PC-9 (cell line): ENCODE measurements around the gene GAS1. TPM values are rescaled to one million over a fixed set of nuclear protein-coding genes. Genes with fewer than 3 reads are reported as not detected.

Source experiments
- BruUV-seq: library from RNA; stranded (reverse); fragments of 400-500 nt; replicated peaks from 2 replicates; lab custom pipeline; 2021; lab: Mats Ljungman, UMichigan
- CTCF ChIA-PET: fragments of 300-600 bp; sonication (Branson Sonifier 250); formaldehyde crosslinking; loops from one replicate; lab custom pipeline; 2022; ENCODE audit warnings: antibody characterized with exemption; lab: Charles Lee
- POLR2A ChIA-PET: fragments of 300-600 bp; sonication (Branson Sonifier 250); formaldehyde crosslinking; loops from one replicate; lab custom pipeline; 2022; ENCODE audit warnings: antibody characterized with exemption; ENCODE audit not compliant: unreplicated experiment; lab: Charles Lee
- DNase-seq, 2 experiments: peaks; one replicate each; pipeline versions ENCODE4 v3.0.0 to v3.0.0-alpha.2; 2015 to 2022; ENCODE audit warnings: mixed read lengths in 1 of 2
- H2AFZ ChIP-seq: fragments of 200-600 bp; sonication (generic); 2 replicates; pipeline ENCODE4 v1.8.1; 2017; ENCODE audit warnings: antibody characterized with exemption
- H3F3A ChIP-seq: fragments of 200-600 bp; sonication (generic); 2 replicates; pipeline ENCODE4 v1.8.1; 2017; ENCODE audit warnings: antibody characterized with exemption, mild to moderate bottlenecking, low read depth; ENCODE audit not compliant: insufficient read depth
- H3K27ac ChIP-seq: fragments of 200-600 bp; sonication (generic); 2 replicates; pipeline ENCODE4 v1.6.1; 2016; ENCODE audit warnings: mixed run types
- H3K27me3 ChIP-seq: fragments of 200-600 bp; sonication (generic); 2 replicates; pipeline ENCODE4 v1.6.1; 2016; ENCODE audit warnings: low read depth, mixed run types; ENCODE audit not compliant: insufficient read depth
- H3K36me3 ChIP-seq: fragments of 200-600 bp; sonication (generic); 2 replicates; pipeline ENCODE4 v1.6.1; 2016; ENCODE audit warnings: low read depth, mixed run types
- H3K4me1 ChIP-seq: fragments of 200-600 bp; sonication (generic); replicated peaks from 2 replicates; pipeline ENCODE4 v1.6.1; 2016; ENCODE audit warnings: mixed run types; ENCODE audit not compliant: insufficient read depth
- H3K4me2 ChIP-seq: fragments of 200-600 bp; sonication (generic); 2 replicates; pipeline ENCODE4 v1.6.1; 2017; ENCODE audit warnings: mixed run types
- H3K4me3 ChIP-seq: fragments of 200-600 bp; sonication (generic); 2 replicates; pipeline ENCODE4 v1.6.1; 2016; ENCODE audit warnings: mixed run types
- H3K79me2 ChIP-seq: fragments of 200-600 bp; sonication (generic); 2 replicates; pipeline ENCODE4 v1.6.1; 2017; ENCODE audit warnings: low read depth, mixed run types
- H3K9me2 ChIP-seq: fragments of 200-600 bp; sonication (generic); 2 replicates; pipeline ENCODE4 v1.8.1; 2017; ENCODE audit warnings: mild to moderate bottlenecking; ENCODE audit not compliant: insufficient read depth
- H3K9me3 ChIP-seq: fragments of 200-600 bp; sonication (generic); 2 replicates; pipeline ENCODE4 v1.8.1; 2016; ENCODE audit warnings: low read depth; ENCODE audit not compliant: insufficient read depth
- H4K20me1 ChIP-seq: fragments of 200-600 bp; sonication (generic); 2 replicates; pipeline ENCODE4 v1.8.1; 2017; ENCODE audit not compliant: insufficient read depth
- CTCF ChIP-seq: fragments of 200-600 bp; sonication (generic); conservative IDR thresholded peaks from 2 replicates; pipeline ENCODE4 v1.6.1; 2017; ENCODE audit warnings: mixed run types, antibody characterized with exemption, mild to moderate bottlenecking, moderate library complexity
- EZH2 ChIP-seq: fragments of 200-600 bp; sonication (generic); IDR thresholded peaks from 2 replicates; pipeline ENCODE4 v1.8.0; 2017; ENCODE audit warnings: antibody characterized with exemption, low read depth
- intact Hi-C: fragments of 100-400 bp; cut with micrococcal nuclease; formaldehyde crosslinking; loops from one replicate; pipeline ENCODE4 v1.10.0; 2022; ENCODE audit not compliant: unreplicated experiment
- total RNA-seq: library from RNA; stranded (reverse); gene quantifications from 2 replicates; pipeline ENCODE4 v1.2.3, GENCODE V29; 2021

GAS1 gene
- total RNA-seq, 1 experiment from 2014 or later, result not detected

GRCh38 chr9:86985132-86985647 lies 37.9 kb upstream of the GAS1 start:
- Histone ChIP-seq H4K20me1 (no peaks in the 10 kb centered on the region), H3K36me3 (no peaks in the 10 kb centered on the region), H3F3A (no peaks in the 10 kb centered on the region), H3K9me2 (no peaks in the 10 kb centered on the region), H3K79me2 (no peaks in the 10 kb centered on the region), H2AFZ (no peak overlapping the region), H3K4me2 (no peak overlapping the region), H3K4me1 (peaks cover 14% of the 10 kb centered on the region), H3K9me3 (no peaks in the 10 kb centered on the region), H3K27me3 (no peaks in the 10 kb centered on the region), H3K4me3 (no peak overlapping the region), H3K27ac (no peak overlapping the region)
- ChIA-PET POLR2A (no interaction called here), CTCF (no interaction called here)
- TF ChIP-seq EZH2 (no peak), CTCF (no peak)
- no TSS peak for BruUV-seq
- DNase-seq, result no peak
- intact Hi-C loops, result no loop called here

- CTCF ChIA-PET, result no interaction called here
These were observed 36.4 kb upstream of the GAS1 start for GRCh38 chr9:86983620-86984259.

GRCh38 chr9:86983249-86983619 lies 35.9 kb upstream of the GAS1 start:
- H2AFZ ChIP-seq, result peak overlapping the region; percentile 68
- DNase-seq, result no peak
- H3K79me2 ChIP-seq, result no peaks in the 10 kb centered on the region
- no TSS peak for BruUV-seq
- H3K9me3 ChIP-seq, result no peaks in the 10 kb centered on the region
- no peaks in the 10 kb centered on the region for H4K20me1 ChIP-seq
- no peaks in the 10 kb centered on the region for H3K9me2 ChIP-seq
- no peaks in the 10 kb centered on the region for H3K27me3 ChIP-seq
- ChIA-PET CTCF (no interaction called here), POLR2A (no interaction called here)
- H3K36me3 ChIP-seq, result no peaks in the 10 kb centered on the region
- H3K4me3 ChIP-seq, result peak overlapping the region; percentile 29; the same call in 1 of the 2 replicates
- H3K4me1 ChIP-seq, result peaks cover 14% of the 10 kb centered on the region
- intact Hi-C loops, result no loop called here
- H3F3A ChIP-seq, result no peaks in the 10 kb centered on the region
- H3K27ac ChIP-seq, result no peak overlapping the region; the same call in 1 of the 2 replicates
- no peak for TF ChIP-seq EZH2
- TF ChIP-seq CTCF, result no peak
- peak overlapping the region; percentile 71 for H3K4me2 ChIP-seq

More at GRCh38 chr9:86983620-86984259, 36.4 kb upstream of the GAS1 start:
- H3F3A ChIP-seq, result no peaks in the 10 kb centered on the region
- H3K4me3 ChIP-seq, result peak overlapping the region; percentile 29; the same call in 1 of the 2 replicates
- DNase-seq, result peak in 1 of 2 experiments; percentile 76
- peak overlapping the region; percentile 71 for H3K4me2 ChIP-seq
- H4K20me1 ChIP-seq, result no peaks in the 10 kb centered on the region
- no peak for TF ChIP-seq CTCF
- TF ChIP-seq EZH2, result no peak
- POLR2A ChIA-PET, result no interaction called here
- peak overlapping the region; percentile 68 for H2AFZ ChIP-seq
- no peaks in the 10 kb centered on the region for H3K27me3 ChIP-seq
- intact Hi-C loops, result no loop called here
- BruUV-seq, result no TSS peak
- no peaks in the 10 kb centered on the region for H3K36me3 ChIP-seq
- H3K9me2 ChIP-seq, result no peaks in the 10 kb centered on the region
- no peaks in the 10 kb centered on the region for H3K79me2 ChIP-seq
- H3K9me3 ChIP-seq, result no peaks in the 10 kb centered on the region
- H3K4me1 ChIP-seq, result peaks cover 14% of the 10 kb centered on the region
- no peak overlapping the region; the same call in 1 of the 2 replicates for H3K27ac ChIP-seq
